Loucy (cell line): ENCODE results near the gene PCDHB4.

Source experiments
- CTCF ChIP-seq: fragments of 200-600 bp; sonication (generic); conservative IDR thresholded peaks from 2 replicates; pipeline ENCODE4 v1.5.1; 2014; ENCODE audit warnings: mild to moderate bottlenecking, antibody characterized with exemption, low read length
- EZH2phosphoT487 ChIP-seq: fragments of 200-600 bp; IDR thresholded peaks from 2 replicates; pipeline ENCODE4 v1.6.1; 2018; ENCODE audit warnings: antibody characterized with exemption, mild to moderate bottlenecking, moderate library complexity, borderline replicate concordance

GRCh38 chr5:141094481-141095262 lies 26.9 kb upstream of the PCDHB4 start, which contains the start of gene PCDHB2:
- TF ChIP-seq CTCF (no peak), EZH2phosphoT487 (no peak)
